Hematopoietic multipotent progenitor cell treated with erythropoietin and hydrocortisone succinate and interleukin-3 and kit ligand, for 4 days (in vitro differentiated cells): ENCODE measurements around the gene C1S.

Experiments
- DNase-seq: peaks from one replicate; pipeline ENCODE4 v3.0.0-alpha.2; 2015

C1S gene

GRCh38 chr12:7079826-7080125 is 19.3 kb downstream of the C1S start:
- no peak for DNase-seq

GRCh38 chr12:7081037-7081436 is 20.5 kb downstream of the C1S start:
- no peak for DNase-seq

GRCh38 chr12:7083125-7083524 is 22.6 kb downstream of the C1S start:
- DNase-seq, result no peak

GRCh38 chr12:7089196-7089871 is 28.8 kb downstream of the C1S start:
- DNase-seq, result no peak

- DNase-seq, result no peak
Measured at GRCh38 chr12:7090222-7090998, 29.9 kb downstream of the C1S start.

GRCh38 chr12:7091171-7091570 is 30.7 kb downstream of the C1S start:
- DNase-seq, result no peak

- DNase-seq, result no peak
Measured at GRCh38 chr12:7091660-7092228, 31.2 kb downstream of the C1S start.

GRCh38 chr12:7092229-7092985 is 31.9 kb downstream of the C1S start, which contains the start of gene C1R:
Gene C1R (minus strand): TSS chr12:7092445. CDS start chr12:7092388, 57 bp downstream.
- peak; percentile 77 for DNase-seq

- DNase-seq, result no peak
Measured at GRCh38 chr12:7092986-7093460, 32.5 kb downstream of the C1S start.

- no peak for DNase-seq
Measured at GRCh38 chr12:7093486-7093885, 33.0 kb downstream of the C1S start.

- DNase-seq, result no peak
Measured at GRCh38 chr12:7093892-7094291, 33.4 kb downstream of the C1S start.

GRCh38 chr12:7096006-7096932 is 35.8 kb downstream of the C1S start:
- no peak for DNase-seq

GRCh38 chr12:7096979-7097378 is 36.5 kb downstream of the C1S start:
- no peak for DNase-seq

GRCh38 chr12:7099290-7099996 is 38.9 kb downstream of the C1S start:
- DNase-seq, result peak; percentile 15

GRCh38 chr12:7100239-7100638 is 39.7 kb downstream of the C1S start:
- no peak for DNase-seq

- DNase-seq, result no peak
Measured at GRCh38 chr12:7101047-7101693, 40.7 kb downstream of the C1S start.

GRCh38 chr12:7101694-7102131 is 41.2 kb downstream of the C1S start:
- DNase-seq, result no peak

GRCh38 chr12:7102582-7102981 is 42.1 kb downstream of the C1S start:
- no peak for DNase-seq

- no peak for DNase-seq
Measured at GRCh38 chr12:7103837-7104584, 43.5 kb downstream of the C1S start.

- DNase-seq, result no peak
Measured at GRCh38 chr12:7106082-7106481, 45.6 kb downstream of the C1S start.
